ENCODE measurements around the gene BLTP1.

DNA sequence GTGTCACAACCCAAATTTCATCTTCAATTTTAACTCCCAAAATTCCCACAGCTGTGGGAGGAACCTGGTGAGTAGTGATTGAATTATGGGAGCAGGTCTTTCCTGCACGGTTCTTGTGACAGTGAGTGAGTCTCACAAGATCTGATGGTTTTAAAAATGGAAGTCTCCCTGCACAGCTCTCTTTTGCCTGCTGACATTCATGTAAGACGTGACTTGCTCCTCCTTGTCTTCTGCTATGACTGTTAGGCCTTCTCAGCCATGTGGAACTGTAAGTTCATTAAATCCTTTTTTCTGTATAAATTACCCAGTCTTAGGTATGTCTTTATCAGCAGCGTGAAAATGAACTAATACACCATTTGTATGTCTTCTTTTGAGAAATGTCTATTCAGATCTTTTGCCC lies 13.0 kb upstream of the BLTP1 start:
- TF ChIP-seq, protein P1, sequence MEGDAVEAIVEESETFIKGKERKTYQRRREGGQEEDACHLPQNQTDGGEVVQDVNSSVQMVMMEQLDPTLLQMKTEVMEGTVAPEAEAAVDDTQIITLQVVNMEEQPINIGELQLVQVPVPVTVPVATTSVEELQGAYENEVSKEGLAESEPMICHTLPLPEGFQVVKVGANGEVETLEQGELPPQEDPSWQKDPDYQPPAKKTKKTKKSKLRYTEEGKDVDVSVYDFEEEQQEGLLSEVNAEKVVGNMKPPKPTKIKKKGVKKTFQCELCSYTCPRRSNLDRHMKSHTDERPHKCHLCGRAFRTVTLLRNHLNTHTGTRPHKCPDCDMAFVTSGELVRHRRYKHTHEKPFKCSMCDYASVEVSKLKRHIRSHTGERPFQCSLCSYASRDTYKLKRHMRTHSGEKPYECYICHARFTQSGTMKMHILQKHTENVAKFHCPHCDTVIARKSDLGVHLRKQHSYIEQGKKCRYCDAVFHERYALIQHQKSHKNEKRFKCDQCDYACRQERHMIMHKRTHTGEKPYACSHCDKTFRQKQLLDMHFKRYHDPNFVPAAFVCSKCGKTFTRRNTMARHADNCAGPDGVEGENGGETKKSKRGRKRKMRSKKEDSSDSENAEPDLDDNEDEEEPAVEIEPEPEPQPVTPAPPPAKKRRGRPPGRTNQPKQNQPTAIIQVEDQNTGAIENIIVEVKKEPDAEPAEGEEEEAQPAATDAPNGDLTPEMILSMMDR (IDR thresholded peaks at IDR 0.05; ENCODE audit: low read length) = no peak
- TF ChIP-seq EZH2 (IDR thresholded peaks at IDR 0.05; ENCODE audit: borderline replicate concordance, low read length) = no peak

All from OCI-LY1 (cell line).